ENCODE measurements around the gene POLD1. TPM values are rescaled to one million over a fixed set of nuclear protein-coding genes. Genes with fewer than 3 reads are reported as not detected.
"Not testable (repeated sequence)": the region's sequence is repeated elsewhere in the genome, so short reads cannot be mapped to it uniquely, and the experiment has no call there.

The POLD1 gene
- total RNA-seq, 1 experiment from 2014 or later, result 53.4 TPM

DNA sequence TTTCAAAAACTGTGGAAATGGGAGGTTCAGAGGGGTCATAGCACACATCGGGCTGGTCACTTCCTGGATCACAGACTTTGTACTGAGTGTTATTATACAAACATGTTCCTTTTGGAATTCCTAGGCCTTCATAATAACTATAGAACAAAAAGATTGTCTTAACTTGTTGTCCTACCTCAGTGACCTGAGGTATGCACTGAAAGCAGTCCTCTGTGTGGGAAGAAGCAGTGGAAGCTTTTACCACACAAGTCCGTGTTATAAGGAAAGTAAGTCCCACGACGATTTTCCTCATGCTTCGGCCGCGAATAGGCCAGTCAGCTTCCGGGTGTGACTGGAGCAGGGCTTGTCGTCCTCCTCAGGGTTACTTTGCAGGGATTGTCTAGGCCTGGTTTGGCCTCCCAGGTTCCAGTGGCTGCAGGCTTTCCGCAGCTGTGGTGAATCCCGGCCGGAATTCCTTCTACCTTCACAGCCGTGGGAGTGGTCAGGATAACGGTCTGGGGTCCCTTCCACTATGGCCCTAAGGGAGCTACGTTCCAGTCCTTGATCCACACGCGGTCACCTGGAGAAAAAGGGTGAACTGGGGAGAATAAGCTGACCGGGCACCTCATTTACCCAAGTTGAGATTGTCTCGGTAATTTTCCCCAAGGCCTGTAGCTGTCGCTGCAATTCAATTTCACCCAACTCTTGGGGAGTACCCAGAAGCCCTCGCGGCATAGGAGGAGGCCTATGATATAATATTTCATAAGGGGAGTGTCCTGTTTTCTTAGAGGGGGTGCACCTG, 34.7 kb upstream of the POLD1 start:
- H3K27ac ChIP-seq (ENCODE audit: low read length), result peak overlapping the region; percentile 95
- H4K20me1 ChIP-seq (ENCODE audit: insufficient read depth, low read depth, low read length), result no peaks in the 10 kb centered on the region
- peaks cover 1% of the 10 kb centered on the region; the same call in 1 of the 2 replicates for H3K79me2 ChIP-seq (ENCODE audit: low read length)
- peaks cover 63% of the 10 kb centered on the region for H3K4me1 ChIP-seq (ENCODE audit: low read length)
- no peaks in the 10 kb centered on the region for H3K27me3 ChIP-seq (ENCODE audit: low read length)
- H3K4me2 ChIP-seq (ENCODE audit: low read depth, low read length, poor library complexity, severe bottlenecking), result peak overlapping the region; percentile 61
- peaks cover 3% of the 10 kb centered on the region; the same call in 1 of the 2 replicates for H3K36me3 ChIP-seq (ENCODE audit: insufficient read depth, low read length)
- peak overlapping the region; percentile 58 for H3K9ac ChIP-seq (ENCODE audit: low read length)
- peak overlapping the region; percentile 53 for H3K4me3 ChIP-seq (ENCODE audit: low read length)
- peak overlapping the region; percentile 22 for H2AFZ ChIP-seq (ENCODE audit: low read length)
- H3K9me3 ChIP-seq (ENCODE audit: low read length), result no peaks in the 10 kb centered on the region
- H3K9me2 ChIP-seq (replicated peaks; ENCODE audit: insufficient read depth, low read length), result no peaks in the 10 kb centered on the region
- DNase-seq, result peak; percentile 94

DNA sequence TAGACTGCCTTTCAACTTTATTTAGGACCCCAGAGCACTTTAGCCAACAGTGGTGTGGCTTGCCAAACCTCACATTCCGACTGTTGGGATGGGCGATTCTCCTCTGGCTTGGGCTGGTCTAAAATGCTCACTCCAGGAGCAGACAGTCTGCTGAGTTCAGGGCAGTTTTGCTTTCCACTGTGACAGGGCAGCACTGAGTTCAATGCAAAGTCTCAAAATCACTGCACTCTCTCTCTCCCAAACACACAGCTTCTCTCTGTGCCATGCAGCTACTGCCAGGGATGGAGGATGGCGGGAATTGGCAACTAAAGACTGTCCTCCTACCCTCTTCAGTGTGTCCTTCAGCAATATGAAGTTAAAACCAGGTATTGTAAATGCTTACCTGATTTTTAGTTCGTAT, 31.9 kb upstream of the POLD1 start:
- Histone ChIP-seq H3K9me2 (replicated peaks; ENCODE audit: insufficient read depth, low read length) (no peaks in the 10 kb centered on the region), H3K4me3 (ENCODE audit: low read length) (no peak overlapping the region), H2AFZ (ENCODE audit: low read length) (no peak overlapping the region), H3K9ac (ENCODE audit: low read length) (no peak overlapping the region), H3K79me2 (ENCODE audit: low read length) (no peaks in the 10 kb centered on the region), H3K27me3 (ENCODE audit: low read length) (no peaks in the 10 kb centered on the region), H3K4me2 (ENCODE audit: low read depth, low read length, poor library complexity, severe bottlenecking) (no peak overlapping the region), H4K20me1 (ENCODE audit: insufficient read depth, low read depth, low read length) (no peaks in the 10 kb centered on the region), H3K4me1 (ENCODE audit: low read length) (peaks cover 48% of the 10 kb centered on the region), H3K27ac (ENCODE audit: low read length) (no peak overlapping the region), H3K9me3 (ENCODE audit: low read length) (no peaks in the 10 kb centered on the region), H3K36me3 (ENCODE audit: insufficient read depth, low read length) (no peaks in the 10 kb centered on the region)
- no peak for DNase-seq

DNA sequence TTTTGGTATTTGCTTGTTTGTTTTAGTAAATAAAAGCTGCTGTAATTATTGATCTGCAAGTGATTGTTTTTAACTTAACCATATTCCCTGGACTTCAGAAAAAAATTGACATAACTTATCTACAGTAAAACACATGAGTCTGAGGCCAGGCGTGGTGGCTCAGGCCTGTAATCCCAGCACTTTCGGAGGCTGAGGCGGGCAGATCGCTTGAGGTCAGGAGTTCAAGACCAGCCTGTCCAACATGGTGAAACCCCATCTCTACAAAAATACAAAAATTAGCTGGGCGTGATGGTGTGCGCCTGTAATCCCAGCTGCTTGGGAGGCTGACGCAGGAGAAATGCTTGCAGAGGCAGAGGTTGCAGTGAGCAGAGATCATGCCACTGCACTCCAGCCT, 30.7 kb upstream of the POLD1 start:
- peaks cover 43% of the 10 kb centered on the region for H3K4me1 ChIP-seq (ENCODE audit: low read length)
- not testable (repeated sequence) for H3K36me3 ChIP-seq (ENCODE audit: insufficient read depth, low read length); H3K9me3 ChIP-seq (ENCODE audit: low read length); H3K9ac ChIP-seq (ENCODE audit: low read length); H2AFZ ChIP-seq (ENCODE audit: low read length); DNase-seq; H3K4me3 ChIP-seq (ENCODE audit: low read length); H3K9me2 ChIP-seq (replicated peaks; ENCODE audit: insufficient read depth, low read length); H4K20me1 ChIP-seq (ENCODE audit: insufficient read depth, low read depth, low read length); H3K79me2 ChIP-seq (ENCODE audit: low read length); H3K4me2 ChIP-seq (ENCODE audit: low read depth, low read length, poor library complexity, severe bottlenecking); H3K27me3 ChIP-seq (ENCODE audit: low read length); H3K27ac ChIP-seq (ENCODE audit: low read length)

DNA sequence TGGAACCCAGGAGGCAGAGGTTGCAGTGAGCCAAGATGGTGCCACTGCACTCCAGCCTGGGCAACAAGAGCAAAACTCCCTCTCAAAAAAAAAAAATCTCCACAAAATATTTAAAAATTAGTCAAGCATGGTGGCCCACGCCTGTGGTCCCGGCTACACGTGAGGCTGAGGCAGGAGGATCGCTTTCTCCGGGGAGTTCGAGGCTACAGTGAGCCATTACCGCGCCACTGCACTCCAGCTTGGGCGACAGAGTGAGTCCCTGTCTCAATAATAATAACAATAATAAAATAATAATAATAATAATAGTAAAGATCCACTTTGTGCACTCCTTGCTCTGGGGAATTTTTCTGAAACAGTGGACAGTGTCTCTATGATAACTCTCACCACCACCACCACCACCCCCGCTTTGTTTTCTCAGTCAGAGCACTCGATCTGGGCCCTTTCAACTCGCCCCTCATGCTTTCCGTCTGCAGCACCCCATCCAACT, 27.4 kb upstream of the POLD1 start:
- Histone ChIP-seq H3K9ac (ENCODE audit: low read length) (no peak overlapping the region; the same call in 1 of the 2 replicates), H3K4me3 (ENCODE audit: low read length) (no peak overlapping the region), H3K9me3 (ENCODE audit: low read length) (no peaks in the 10 kb centered on the region), H3K27ac (ENCODE audit: low read length) (no peak overlapping the region), H4K20me1 (ENCODE audit: insufficient read depth, low read depth, low read length) (no peaks in the 10 kb centered on the region), H3K4me2 (ENCODE audit: low read depth, low read length, poor library complexity, severe bottlenecking) (peak overlapping the region; percentile 69), H3K9me2 (replicated peaks; ENCODE audit: insufficient read depth, low read length) (no peaks in the 10 kb centered on the region), H3K4me1 (ENCODE audit: low read length) (peaks cover 23% of the 10 kb centered on the region), H3K36me3 (ENCODE audit: insufficient read depth, low read length) (no peaks in the 10 kb centered on the region), H3K79me2 (ENCODE audit: low read length) (no peaks in the 10 kb centered on the region), H3K27me3 (ENCODE audit: low read length) (no peaks in the 10 kb centered on the region), H2AFZ (ENCODE audit: low read length) (peak overlapping the region; percentile 85; the same call in 1 of the 2 replicates)
- DNase-seq, result no peak

DNA sequence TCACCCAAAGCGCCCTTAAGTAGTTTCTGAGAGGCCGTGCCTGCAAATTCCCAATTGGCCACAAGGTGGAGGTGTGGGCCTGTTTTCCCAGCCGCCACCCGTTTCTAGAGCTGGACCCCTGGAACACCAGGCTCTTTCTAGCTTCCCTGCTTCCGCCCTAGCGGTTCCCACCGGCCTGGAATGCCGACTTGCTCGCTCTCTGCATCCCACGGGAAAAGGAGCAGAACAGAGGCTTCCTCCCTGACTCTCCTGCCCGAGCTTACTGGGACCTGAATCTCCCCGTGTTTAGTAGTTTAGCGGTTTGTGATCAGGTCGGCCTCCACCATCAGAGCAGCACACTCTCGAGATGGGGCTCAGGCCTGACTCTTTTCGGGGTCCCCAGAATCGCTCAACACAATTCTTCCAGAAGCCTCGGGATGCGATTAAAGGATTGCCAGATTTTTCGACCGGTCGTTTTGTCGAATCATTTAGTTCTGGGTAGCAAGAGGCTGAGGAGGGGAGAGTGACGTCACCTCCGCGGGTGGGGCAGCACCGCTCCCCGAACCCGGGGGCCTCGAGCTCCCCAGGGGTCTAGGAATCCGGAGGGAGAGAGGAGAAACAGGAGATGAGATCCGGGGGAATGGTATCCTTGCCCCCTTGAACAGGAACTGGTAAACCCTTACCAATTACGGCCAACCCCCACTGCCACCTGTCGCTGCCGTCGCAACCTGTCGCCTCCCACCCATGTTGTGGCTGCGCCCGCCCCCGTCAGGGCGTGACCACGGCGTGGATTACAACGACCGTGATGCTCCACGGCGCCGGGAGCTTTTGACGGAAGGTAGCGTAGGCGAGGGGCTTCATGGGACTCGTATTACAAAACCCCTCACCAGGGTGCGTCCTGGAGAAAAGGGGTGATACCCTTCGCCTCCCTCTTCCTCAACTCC, 26.7 kb upstream of the POLD1 start:
- peak; percentile 93 for DNase-seq
- Histone ChIP-seq H3K27ac (ENCODE audit: low read length) (no peak overlapping the region), H3K9ac (ENCODE audit: low read length) (peak overlapping the region; percentile 58), H2AFZ (ENCODE audit: low read length) (peak overlapping the region; percentile 85; the same call in 1 of the 2 replicates), H3K4me1 (ENCODE audit: low read length) (peaks cover 23% of the 10 kb centered on the region), H4K20me1 (ENCODE audit: insufficient read depth, low read depth, low read length) (no peaks in the 10 kb centered on the region; the same call in 1 of the 2 replicates), H3K4me3 (ENCODE audit: low read length) (peak overlapping the region; percentile 47; the same call in 1 of the 2 replicates), H3K27me3 (ENCODE audit: low read length) (no peaks in the 10 kb centered on the region), H3K4me2 (ENCODE audit: low read depth, low read length, poor library complexity, severe bottlenecking) (peak overlapping the region; percentile 69), H3K9me2 (replicated peaks; ENCODE audit: insufficient read depth, low read length) (no peaks in the 10 kb centered on the region), H3K9me3 (ENCODE audit: low read length) (no peaks in the 10 kb centered on the region), H3K36me3 (ENCODE audit: insufficient read depth, low read length) (no peaks in the 10 kb centered on the region), H3K79me2 (ENCODE audit: low read length) (no peaks in the 10 kb centered on the region)

DNA sequence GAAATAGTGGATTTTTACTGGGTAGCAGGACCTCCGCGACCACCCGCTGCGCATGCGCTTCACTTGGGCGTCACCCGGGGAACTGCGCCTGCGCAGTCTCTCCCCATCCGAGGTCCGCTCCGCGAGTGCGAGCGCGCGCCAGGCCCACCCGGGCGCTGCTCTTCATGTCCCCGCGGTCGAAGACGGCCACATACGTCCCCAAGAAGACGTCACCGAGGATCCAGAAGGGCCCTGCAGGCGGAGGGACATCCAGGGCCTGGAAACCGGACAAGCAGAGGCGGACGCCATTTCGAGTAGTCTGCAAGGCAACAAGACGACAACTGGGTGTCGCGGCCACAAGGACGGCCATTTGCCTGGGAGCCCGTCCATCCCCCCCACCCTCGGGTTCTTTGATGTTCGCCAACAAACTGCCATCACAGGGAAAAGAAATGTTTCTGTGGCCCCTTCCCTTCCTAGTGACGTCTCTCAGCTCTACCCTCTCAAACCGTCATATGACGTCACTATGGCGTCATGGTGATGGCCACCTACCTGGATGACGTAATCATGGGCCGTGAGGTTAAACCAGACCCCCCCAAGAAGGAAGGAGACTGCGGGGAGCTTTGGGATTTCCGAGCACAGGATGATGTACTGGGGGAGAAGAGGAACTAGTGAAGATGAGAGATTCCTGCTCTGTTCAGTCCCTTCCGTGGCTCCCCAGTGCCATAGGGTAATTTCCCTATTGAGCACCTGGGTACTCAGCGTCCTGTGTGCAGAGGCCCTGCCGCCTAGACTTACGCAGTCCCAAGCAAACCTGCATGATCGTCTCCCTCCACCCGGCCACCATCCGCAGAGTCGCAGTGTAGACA, 25.4 kb upstream of the POLD1 start:
- H3K79me2 ChIP-seq (ENCODE audit: low read length), result no peaks in the 10 kb centered on the region
- H3K9ac ChIP-seq (ENCODE audit: low read length), result peak overlapping the region; percentile 52
- H3K4me2 ChIP-seq (ENCODE audit: low read depth, low read length, poor library complexity, severe bottlenecking), result peak overlapping the region; percentile 56
- peaks cover 23% of the 10 kb centered on the region for H3K4me1 ChIP-seq (ENCODE audit: low read length)
- peak; percentile 79 for DNase-seq
- H3K4me3 ChIP-seq (ENCODE audit: low read length), result peak overlapping the region; percentile 43; the same call in 1 of the 2 replicates
- no peaks in the 10 kb centered on the region for H3K27me3 ChIP-seq (ENCODE audit: low read length)
- no peak overlapping the region for H3K27ac ChIP-seq (ENCODE audit: low read length)
- no peaks in the 10 kb centered on the region for H3K36me3 ChIP-seq (ENCODE audit: insufficient read depth, low read length)
- no peaks in the 10 kb centered on the region for H3K9me2 ChIP-seq (replicated peaks; ENCODE audit: insufficient read depth, low read length)
- no peaks in the 10 kb centered on the region; the same call in 1 of the 2 replicates for H4K20me1 ChIP-seq (ENCODE audit: insufficient read depth, low read depth, low read length)
- no peaks in the 10 kb centered on the region for H3K9me3 ChIP-seq (ENCODE audit: low read length)
- H2AFZ ChIP-seq (ENCODE audit: low read length), result no peak overlapping the region

DNA sequence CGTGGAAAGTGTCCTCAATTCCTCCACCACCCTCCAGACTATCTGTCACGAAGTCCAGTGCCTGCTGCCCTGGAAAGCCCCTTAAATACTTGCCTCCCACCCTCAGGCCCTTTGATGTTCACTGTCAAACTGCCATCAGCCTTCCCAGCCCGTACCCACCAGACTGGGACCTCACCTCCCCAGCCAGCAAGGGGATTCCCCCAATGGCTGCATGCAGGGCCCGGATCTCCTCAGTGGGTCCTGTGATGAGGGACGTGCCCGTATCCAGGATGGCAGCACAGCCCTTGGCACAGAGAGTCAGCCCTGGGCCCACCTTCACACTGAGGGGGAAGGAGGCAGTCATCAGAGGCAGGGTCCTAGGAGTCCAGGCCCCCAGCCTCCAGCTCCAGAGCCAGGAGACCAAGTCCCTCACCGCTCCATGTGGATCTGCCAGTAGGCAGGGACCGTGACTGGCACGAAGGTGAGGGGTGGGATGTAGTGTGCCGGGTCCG, 24.8 kb upstream of the POLD1 start:
- H3K4me3 ChIP-seq (ENCODE audit: low read length), result no peak overlapping the region
- no peaks in the 10 kb centered on the region for H3K9me2 ChIP-seq (replicated peaks; ENCODE audit: insufficient read depth, low read length)
- H3K4me2 ChIP-seq (ENCODE audit: low read depth, low read length, poor library complexity, severe bottlenecking), result no peak overlapping the region
- no peaks in the 10 kb centered on the region for H3K36me3 ChIP-seq (ENCODE audit: insufficient read depth, low read length)
- no peak for DNase-seq
- no peak overlapping the region for H3K27ac ChIP-seq (ENCODE audit: low read length)
- H4K20me1 ChIP-seq (ENCODE audit: insufficient read depth, low read depth, low read length), result no peaks in the 10 kb centered on the region; the same call in 1 of the 2 replicates
- H2AFZ ChIP-seq (ENCODE audit: low read length), result no peak overlapping the region
- peaks cover 23% of the 10 kb centered on the region for H3K4me1 ChIP-seq (ENCODE audit: low read length)
- no peaks in the 10 kb centered on the region for H3K27me3 ChIP-seq (ENCODE audit: low read length)
- H3K79me2 ChIP-seq (ENCODE audit: low read length), result no peaks in the 10 kb centered on the region
- H3K9ac ChIP-seq (ENCODE audit: low read length), result no peak overlapping the region
- no peaks in the 10 kb centered on the region for H3K9me3 ChIP-seq (ENCODE audit: low read length)

Measured in Karpas-422 (cell line).